ENCODE measurements around the gene CAPN13. TPM values are rescaled to one million over a fixed set of nuclear protein-coding genes. Genes with fewer than 3 reads are reported as not detected.

CAPN13 gene
- total and polyA plus RNA-seq, 2 donors (not counting 3 experiments of a cell fraction or from before 2014, with no cell fraction given), result not detected

- Histone ChIP-seq H4K20me1 (replicated peaks; ENCODE audit: control insufficient read depth, extremely low read depth, insufficient read depth, low read length) (no peaks in the 10 kb centered on the region), H2AFZ (ENCODE audit: low read depth, low read length) (no peak overlapping the region), H3K79me2 (ENCODE audit: control insufficient read depth, insufficient read depth, low read length) (no peaks in the 10 kb centered on the region), H3K4me1 (ENCODE audit: control insufficient read depth, extremely low read depth, insufficient read depth, low read length) (no peaks in the 10 kb centered on the region), H3K9me3 (replicated peaks; ENCODE audit: control insufficient read depth, insufficient read depth, low read length) (no peaks in the 10 kb centered on the region), H3K27ac (ENCODE audit: insufficient read depth, low read depth, low read length) (no peak overlapping the region), H3K4me2 (ENCODE audit: insufficient read depth, low read length) (no peak overlapping the region), H3K4me3 (replicated peaks in 1 of 3; ENCODE audit: insufficient read depth in 1 of 3, low read depth in 1 of 3, low read length in 3 of 3) (no peak overlapping the region), H3K36me3 (ENCODE audit: control insufficient read depth in 2 of 2, extremely low read depth in 1 of 2, insufficient read depth in 2 of 2, low read length in 2 of 2) (no peaks in the 10 kb centered on the region), H3K9ac (replicated peaks; ENCODE audit: extremely low read depth, insufficient read depth, low read length) (no peak overlapping the region), H3K27me3 (ENCODE audit: control insufficient read depth in 2 of 2, insufficient read depth in 2 of 2, low read length in 2 of 2) (no peaks in the 10 kb centered on the region), H3K9me1 (replicated peaks; ENCODE audit: control insufficient read depth, extremely low read depth, insufficient read depth, low read length) (no peaks in the 10 kb centered on the region)
- dilution Hi-C loops (cut with MboI; ENCODE audit: extremely low pct_ligation_motif_present, low sequenced_read_pairs) (loop anchor here (25.0 kb wide), 1 partner anchor 627 kb away; no protein-coding TSS in a partner anchor), intact Hi-C loops (cut with micrococcal nuclease) (loop anchor here (5.0 kb wide), 2 partner anchors 522 to 563 kb away; partner anchors contain the start of genes EHD3 and YPEL5)
- no peak for FAIRE-seq
- DNase-seq (ENCODE audit: low read depth, low spot score), result no peak
- BruUV-seq (replicated peaks), result no TSS peak
- TF ChIP-seq EZH2 (IDR thresholded peaks at IDR 0.05; ENCODE audit: borderline replicate concordance, low read depth, low read length, severe bottlenecking) (no peak), FOS (IDR thresholded peaks at IDR 0.05; ENCODE audit: borderline replicate concordance, insufficient read depth, low read length) (no peak), POLR2AphosphoS5 (IDR thresholded peaks at IDR 0.05; ENCODE audit: insufficient read depth, low read depth, low read length) (no peak), POLR2A (IDR thresholded peaks at IDR 0.05; ENCODE audit: low read depth, low read length) (no peak), MAX (IDR thresholded peaks at IDR 0.05; ENCODE audit: insufficient read depth, insufficient read length) (no peak), MYC (IDR thresholded peaks at IDR 0.05; ENCODE audit: low read depth, low read length) (no peak), GATA2 (IDR thresholded peaks at IDR 0.05; ENCODE audit: insufficient read depth, insufficient read length, low read depth, low read length) (no peak), CTCF (IDR thresholded peaks at IDR 0.05; ENCODE audit: extremely low read depth in 1 of 2, insufficient read depth in 1 of 2, low read depth in 1 of 2, low read length in 2 of 2) (no peak), JUN (IDR thresholded peaks at IDR 0.05; ENCODE audit: borderline replicate concordance, insufficient read depth, insufficient read length, low read depth) (no peak)
- POLR2A ChIA-PET, result no interaction called here
- CTCF ChIA-PET, result interaction anchor here (0.8 to 12.9 kb wide), 11 partner anchors 12 to 623 kb away, joined by 3 to 542 read pairs (median 6); no protein-coding TSS in a partner anchor
Measured at GRCh38 chr2:30710016-30710415, 97.2 kb downstream of the CAPN13 start.

Measured in endothelial cell of umbilical vein (primary cell).